CD14-positive monocyte (primary cell): ENCODE results near the gene ELOB. TPM values are rescaled to one million over a fixed set of nuclear protein-coding genes. Genes with fewer than 3 reads are reported as not detected.

ENCODE experiments used
- DNase-seq, 3 donors: peaks; one replicate each; pipeline ENCODE4 v3.0.0-alpha.2; 2011 to 2022
- H2AFZ ChIP-seq: 2 replicates; pipeline ENCODE4 v1.6.0; 2012; ENCODE audit warnings: mild to moderate bottlenecking, low read depth, low read length, inconsistent platforms; ENCODE audit not compliant: insufficient read depth, poor library complexity, severe bottlenecking
- H3K27ac ChIP-seq, 2 donors: 1 replicate in 1 of 2; 2 replicates in 1 of 2; pipeline ENCODE4 v1.5.1; 2012 to 2013; ENCODE audit warnings: low read length in 2 of 2, control low read depth in 1 of 2, inconsistent platforms in 1 of 2, low read depth in 1 of 2, mild to moderate bottlenecking in 1 of 2
- H3K27me3 ChIP-seq, 2 donors: one replicate each; pipeline versions ENCODE4 v1.6.0 to v1.6.1; 2011 to 2013; ENCODE audit warnings: low read length in 2 of 2; ENCODE audit not compliant: control insufficient read depth in 2 of 2, insufficient read depth in 2 of 2
- H3K36me3 ChIP-seq, 2 donors: replicated peaks in 1 of 2; 1 replicate in 1 of 2; 2 replicates in 1 of 2; pipeline versions ENCODE4 v1.5.1 to v1.6.1; 2012 to 2013; ENCODE audit warnings: low read length in 2 of 2, control low read depth in 1 of 2, inconsistent platforms in 1 of 2, mild to moderate bottlenecking in 1 of 2; ENCODE audit not compliant: insufficient read depth in 2 of 2, control insufficient read depth in 1 of 2
- H3K4me1 ChIP-seq, 2 donors: 1 replicate in 1 of 2; 2 replicates in 1 of 2; pipeline versions ENCODE4 v1.5.1 to v1.6.1; 2012 to 2013; ENCODE audit warnings: low read length in 2 of 2, control low read depth in 1 of 2, inconsistent platforms in 1 of 2, mild to moderate bottlenecking in 1 of 2, moderate library complexity in 1 of 2; ENCODE audit not compliant: insufficient read depth in 2 of 2, control insufficient read depth in 1 of 2
- H3K4me2 ChIP-seq: replicated peaks from 2 replicates; pipeline ENCODE3; 2012; ENCODE audit warnings: low read length, moderate library complexity, mild to moderate bottlenecking; ENCODE audit not compliant: poor library complexity, severe bottlenecking; ENCODE audit errors: extremely low read depth
- H3K4me3 ChIP-seq, 3 experiments: fragments of 200-600 bp in 1 of 3; sonication (generic) in 1 of 3; replicated peaks in 1 of 3; 1 replicate in 2 of 3; 2 replicates in 1 of 3; pipeline ENCODE4 v1.5.1; 2011 to 2013; ENCODE audit warnings: low read length in 3 of 3, mild to moderate bottlenecking in 3 of 3, control low read depth in 2 of 3, low read depth in 2 of 3, inconsistent platforms in 1 of 3, moderate library complexity in 1 of 3
- H3K79me2 ChIP-seq: 2 replicates; pipeline ENCODE4 v1.6.0; 2012; ENCODE audit warnings: mild to moderate bottlenecking, control low read depth, inconsistent platforms, low read length, moderate library complexity; ENCODE audit not compliant: insufficient read depth
- H3K9ac ChIP-seq: 2 replicates; pipeline ENCODE4 v1.6.0; 2017; ENCODE audit warnings: low read length, mild to moderate bottlenecking; ENCODE audit not compliant: insufficient read depth, poor library complexity, severe bottlenecking
- H3K9me3 ChIP-seq, 2 donors: replicated peaks in 1 of 2; 1 replicate in 1 of 2; 2 replicates in 1 of 2; pipeline versions ENCODE4 v1.5.1 to v1.6.1; 2012 to 2013; ENCODE audit warnings: low read length in 2 of 2, control low read depth in 1 of 2; ENCODE audit not compliant: control insufficient read depth in 1 of 2, insufficient read depth in 1 of 2
- H4K20me1 ChIP-seq: 2 replicates; pipeline ENCODE4 v1.6.0; 2012; ENCODE audit warnings: mild to moderate bottlenecking, low read length, control low read depth, moderate library complexity; ENCODE audit not compliant: insufficient read depth
- H3K27ac Mint-ChIP-seq, 7 donors: one replicate each; pipeline ENCODE4 v1.8.0; 2020; ENCODE audit warnings: mild to moderate bottlenecking in 7 of 7, mixed read lengths in 7 of 7, moderate library complexity in 6 of 7, inconsistent platforms in 2 of 7
- H3K27me3 Mint-ChIP-seq, 3 donors: one replicate each; pipeline ENCODE4 v1.8.0; 2021 to 2022; ENCODE audit warnings: low read depth in 3 of 3, mild to moderate bottlenecking in 3 of 3, mixed read lengths in 3 of 3, moderate library complexity in 3 of 3, inconsistent platforms in 1 of 3
- H3K36me3 Mint-ChIP-seq, 2 donors: one replicate each; pipeline ENCODE4 v1.8.0; 2020; ENCODE audit warnings: mixed read lengths in 2 of 2, inconsistent platforms in 1 of 2, mild to moderate bottlenecking in 1 of 2
- H3K4me1 Mint-ChIP-seq: one replicate; pipeline ENCODE4 v1.8.0; 2020; ENCODE audit warnings: mild to moderate bottlenecking, mixed read lengths
- H3K4me3 Mint-ChIP-seq, 2 donors: one replicate each; pipeline ENCODE4 v1.8.0; 2020; ENCODE audit warnings: mild to moderate bottlenecking in 2 of 2, mixed read lengths in 2 of 2, moderate library complexity in 1 of 2
- H3K9me3 Mint-ChIP-seq, 7 donors: one replicate each; pipeline ENCODE4 v1.8.0; 2020 to 2022; ENCODE audit warnings: mixed read lengths in 7 of 7, mild to moderate bottlenecking in 6 of 7, moderate library complexity in 6 of 7, inconsistent platforms in 2 of 7
- CTCF ChIP-seq: fragments of 200-600 bp; IDR thresholded peaks from one replicate; pipeline ENCODE4 v1.8.0; 2022; ENCODE audit warnings: antibody characterized with exemption, mild to moderate bottlenecking
- WGBS: methylation state at CpG from one replicate; pipeline ENCODE4 v1.1.5; 2013; ENCODE audit warnings: missing lambda C conversion rate; ENCODE audit not compliant: insufficient coverage; 5-methylcytosine and 5-hydroxymethylcytosine counted together
- intact Hi-C, 2 donors: fragments of 100-400 bp; cut with micrococcal nuclease; formaldehyde crosslinking; loops; one replicate each; pipeline versions ENCODE4 v1.15.0 to v1.15.1; 2023
- polyA plus RNA-seq, 3 donors: library from polyadenylated mRNA; depleted of rRNA in 1 of 3; unstranded in 2 of 3; stranded (reverse) in 1 of 3; fragments of 300-500 nt in 2 of 3; fragments of >200 nt in 1 of 3; fragmentation: Illumina TruSeq in 2 of 3; gene quantifications; 1 replicate in 2 of 3; 2 replicates in 1 of 3; pipeline ENCODE4 v1.2.3, GENCODE V29; 2012 to 2021

Gene ELOB
- polyA plus RNA-seq, 3 donors = 150 to 405 (median 363) TPM

- Mint-ChIP-seq H3K9me3 (peaks cover 0 to 4% (median 0%) of the 10 kb centered on the region in 7 donors), H3K4me1 (peaks cover 41% of the 10 kb centered on the region), H3K27ac (peak within 1 kb of the TSS; percentile 96 to 99 (median 98)), H3K36me3 (peaks cover 14 to 35% of the 10 kb centered on the region in 2 donors), H3K4me3 (peak within 1 kb of the TSS; percentile 86 to 95), H3K27me3 (peaks cover 0 to 3% (median 0%) of the 10 kb centered on the region in 3 donors)
- whole genome bisulfite sequencing = 4% methylated on average over 93 of the region's 99 CpGs
- peak within 1 kb of the TSS; percentile 98 for H2AFZ ChIP-seq
- H3K27me3 ChIP-seq = no peaks in the 10 kb centered on the region
- H3K27ac ChIP-seq = peak within 1 kb of the TSS; percentile 88 to 93
- H4K20me1 ChIP-seq = peaks cover 44% of the 10 kb centered on the region
- peaks cover 31 to 34% of the 10 kb centered on the region in 2 donors for H3K4me1 ChIP-seq
- H3K9me3 ChIP-seq = peaks cover 0 to 4% of the 10 kb centered on the region in 2 donors
- no peak for TF ChIP-seq CTCF
- peak within 1 kb of the TSS; percentile 88 to 97 (median 93) for H3K4me3 ChIP-seq
- H3K4me2 ChIP-seq = peak within 1 kb of the TSS; percentile 99
- peaks cover 10 to 16% of the 10 kb centered on the region in 2 donors for H3K36me3 ChIP-seq
- H3K79me2 ChIP-seq = peaks cover 54% of the 10 kb centered on the region
- H3K9ac ChIP-seq = peak within 1 kb of the TSS; percentile 96
- intact Hi-C loops = no loop called here
- DNase-seq = peak; percentile 91 to 95 (median 94)
Measured at GRCh38 chr16:2752035-2752849, 24.8 kb downstream of the ELOB start, which contains the start of gene SRRM2. SRRM2 (plus strand) TSS chr16:2752638; CDS start chr16:2756365, 3,727 bp downstream.

GRCh38 chr16:2751577-2752034 lies 25.5 kb downstream of the ELOB start:
- no peak for TF ChIP-seq CTCF
- Histone ChIP-seq H3K36me3 (peaks cover 4 to 10% of the 10 kb centered on the region in 2 donors), H3K9ac (peak overlapping the region; percentile 96), H3K4me2 (peak overlapping the region; percentile 99), H2AFZ (peak overlapping the region; percentile 98), H4K20me1 (peaks cover 38% of the 10 kb centered on the region), H3K4me1 (peaks cover 31 to 34% of the 10 kb centered on the region in 2 donors), H3K27me3 (no peaks in the 10 kb centered on the region), H3K4me3 (peak overlapping the region in 2 of 3 experiments; percentile 69 to 97), H3K79me2 (peaks cover 48% of the 10 kb centered on the region), H3K27ac (peak overlapping the region; percentile 88 to 93), H3K9me3 (peaks cover 0 to 4% of the 10 kb centered on the region in 2 donors)
- Mint-ChIP-seq H3K27ac (peak overlapping the region; percentile 96 to 99 (median 98)), H3K36me3 (peaks cover 8 to 29% of the 10 kb centered on the region in 2 donors), H3K4me3 (peak overlapping the region; percentile 86 to 95), H3K27me3 (peaks cover 0 to 3% (median 0%) of the 10 kb centered on the region in 3 donors), H3K9me3 (peaks cover 0 to 4% (median 0%) of the 10 kb centered on the region in 7 donors), H3K4me1 (peaks cover 38% of the 10 kb centered on the region)
- no peak for DNase-seq
- intact Hi-C loops = no loop called here
- WGBS = 76% methylated on average over 23 of the region's 23 CpGs
